Mucosa of rectum (tissue), 2 donors: Measurements from ENCODE around the gene ABCC4.

Experiments
- H3K27ac ChIP-seq, 2 donors: one replicate each; pipeline ENCODE4 v1.7.0; 2013; ENCODE audit warnings: inconsistent platforms in 2 of 2, low read depth in 2 of 2, low read length in 2 of 2
- H3K27me3 ChIP-seq, 2 donors: one replicate each; pipeline ENCODE4 v1.7.0; 2013; ENCODE audit warnings: low read length in 2 of 2; ENCODE audit not compliant: control insufficient read depth in 2 of 2, insufficient read depth in 2 of 2
- H3K36me3 ChIP-seq, 2 donors: one replicate each; pipeline ENCODE4 v1.7.0; 2013; ENCODE audit warnings: low read length in 2 of 2; ENCODE audit not compliant: control insufficient read depth in 2 of 2, insufficient read depth in 2 of 2
- H3K4me1 ChIP-seq, 2 donors: one replicate each; pipeline ENCODE4 v1.7.0; 2013; ENCODE audit warnings: low read length in 2 of 2, mild to moderate bottlenecking in 1 of 2; ENCODE audit not compliant: control insufficient read depth in 2 of 2, insufficient read depth in 2 of 2
- H3K4me3 ChIP-seq, 2 donors: one replicate each; pipeline ENCODE4 v1.7.0; 2013; ENCODE audit warnings: low read length in 2 of 2
- H3K9ac ChIP-seq, 2 donors: one replicate each; pipeline ENCODE4 v1.7.0; 2013; ENCODE audit warnings: low read length in 2 of 2, low read depth in 1 of 2, mild to moderate bottlenecking in 1 of 2
- H3K9me3 ChIP-seq, 2 donors: one replicate each; pipeline ENCODE4 v1.7.0; 2013; ENCODE audit warnings: low read length in 2 of 2; ENCODE audit not compliant: control insufficient read depth in 2 of 2
- donor health status: healthy.
- donor health status: Normal muscosa, but diverticular disease.

Gene ABCC4

GRCh38 chr13:95056266-95056665, 245.0 kb downstream of the ABCC4 start:
- H3K27ac ChIP-seq, result no peak overlapping the region
- H3K9ac ChIP-seq, result no peak overlapping the region
- no peaks in the 10 kb centered on the region for H3K27me3 ChIP-seq
- no peaks in the 10 kb centered on the region for H3K4me1 ChIP-seq
- no peaks in the 10 kb centered on the region for H3K9me3 ChIP-seq
- no peak overlapping the region for H3K4me3 ChIP-seq
- peaks cover 2 to 4% of the 10 kb centered on the region in 2 donors for H3K36me3 ChIP-seq

GRCh38 chr13:95050800-95051615, 250.2 kb downstream of the ABCC4 start:
- H3K4me1 ChIP-seq, result no peaks in the 10 kb centered on the region
- no peak overlapping the region for H3K27ac ChIP-seq
- no peaks in the 10 kb centered on the region for H3K9me3 ChIP-seq
- no peaks in the 10 kb centered on the region for H3K27me3 ChIP-seq
- H3K36me3 ChIP-seq, result no peaks in the 10 kb centered on the region
- H3K9ac ChIP-seq, result no peak overlapping the region
- H3K4me3 ChIP-seq, result no peak overlapping the region

- no peak overlapping the region for H3K27ac ChIP-seq
- no peak overlapping the region for H3K4me3 ChIP-seq
- no peaks in the 10 kb centered on the region for H3K9me3 ChIP-seq
- no peaks in the 10 kb centered on the region for H3K4me1 ChIP-seq
- H3K36me3 ChIP-seq, result no peaks in the 10 kb centered on the region
- no peaks in the 10 kb centered on the region for H3K27me3 ChIP-seq
- H3K9ac ChIP-seq, result no peak overlapping the region
These were observed 251.5 kb downstream of the ABCC4 start for GRCh38 chr13:95049772-95050171.

DNA sequence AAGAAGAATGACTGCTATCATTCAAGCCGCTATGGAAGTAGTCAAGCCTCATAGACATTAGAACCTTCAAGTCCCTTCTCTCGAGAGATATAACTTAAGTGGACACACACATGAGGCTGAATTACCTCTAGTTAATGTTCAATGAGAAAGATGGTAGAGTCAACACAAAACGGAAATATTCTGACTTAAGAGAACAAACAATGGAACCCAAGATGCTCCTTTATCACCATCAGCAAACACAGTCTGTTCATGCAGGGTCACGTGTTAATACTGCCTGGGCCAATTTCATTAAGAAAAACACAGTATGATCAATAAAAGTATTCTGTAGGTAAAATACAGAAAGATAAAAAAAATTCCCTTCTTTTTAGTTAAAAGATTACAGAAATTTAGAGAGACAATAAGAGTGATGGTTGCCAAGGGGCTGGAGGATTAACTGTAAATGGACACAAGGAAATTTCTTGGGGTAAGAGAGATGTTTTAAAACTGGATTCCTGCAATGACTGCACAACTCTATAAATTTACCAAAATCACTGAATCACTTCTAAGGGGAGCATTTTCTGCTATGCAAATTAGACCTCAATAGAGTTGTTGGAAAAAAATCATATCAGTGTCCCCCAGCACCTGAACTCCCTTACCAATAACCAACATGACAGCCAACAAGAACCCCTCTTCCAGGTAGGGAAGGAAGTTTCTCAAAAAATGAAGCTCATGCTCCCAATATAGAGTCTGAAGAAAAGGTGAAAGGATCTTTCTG, 256.6 kb downstream of the ABCC4 start:
- Histone ChIP-seq H3K4me1 (no peaks in the 10 kb centered on the region), H3K4me3 (no peak overlapping the region), H3K27ac (no peak overlapping the region), H3K27me3 (no peaks in the 10 kb centered on the region), H3K9me3 (no peaks in the 10 kb centered on the region), H3K9ac (no peak overlapping the region), H3K36me3 (peaks cover 4 to 11% of the 10 kb centered on the region in 2 donors)

GRCh38 chr13:95039415-95039814, 261.8 kb downstream of the ABCC4 start:
- Histone ChIP-seq H3K9me3 (no peaks in the 10 kb centered on the region), H3K4me3 (no peak overlapping the region), H3K4me1 (no peaks in the 10 kb centered on the region), H3K36me3 (peaks cover 7 to 13% of the 10 kb centered on the region in 2 donors), H3K9ac (no peak overlapping the region), H3K27ac (no peak overlapping the region), H3K27me3 (no peaks in the 10 kb centered on the region)

GRCh38 chr13:95038949-95039348, 262.3 kb downstream of the ABCC4 start:
- no peaks in the 10 kb centered on the region for H3K9me3 ChIP-seq
- no peak overlapping the region for H3K27ac ChIP-seq
- no peaks in the 10 kb centered on the region for H3K4me1 ChIP-seq
- H3K36me3 ChIP-seq, result peaks cover 11 to 13% of the 10 kb centered on the region in 2 donors
- H3K9ac ChIP-seq, result no peak overlapping the region
- H3K27me3 ChIP-seq, result no peaks in the 10 kb centered on the region
- H3K4me3 ChIP-seq, result no peak overlapping the region

DNA sequence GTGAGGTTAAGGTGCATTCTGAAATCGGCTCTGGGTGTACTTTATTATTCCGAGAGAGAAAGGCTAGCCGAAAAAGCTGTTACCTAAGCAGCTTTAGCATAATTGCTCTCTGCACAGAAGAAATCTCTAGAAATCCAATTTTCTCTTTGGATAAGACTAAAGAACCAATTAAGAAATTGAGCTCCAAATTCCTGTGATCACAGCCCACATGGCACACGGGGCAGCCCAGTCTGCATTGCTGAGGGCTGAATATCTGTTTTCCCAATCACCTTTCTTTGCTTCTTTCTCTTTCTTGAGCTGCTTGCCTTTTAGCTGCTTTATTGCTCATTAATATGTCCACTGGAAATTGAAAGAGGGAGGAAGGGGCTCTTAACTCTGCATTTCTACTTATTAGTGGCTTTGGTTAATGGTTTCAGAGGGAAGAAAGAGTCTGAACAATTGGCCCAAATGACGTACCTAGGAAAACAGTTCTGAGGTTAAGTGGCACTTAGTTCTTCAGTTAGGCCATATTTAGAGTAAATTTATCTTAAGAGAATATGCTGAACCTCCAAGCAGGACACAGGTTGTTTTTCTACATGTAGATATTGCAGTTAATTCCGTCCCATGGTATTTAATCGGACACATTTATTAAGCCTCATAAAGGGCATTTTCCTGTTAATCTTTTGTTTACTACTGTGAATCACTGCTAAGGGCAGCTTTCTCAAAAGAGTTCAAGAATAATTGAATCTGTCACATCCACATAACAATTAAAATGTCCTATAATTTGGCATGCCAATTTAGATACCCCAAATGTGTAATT, 265.7 kb downstream of the ABCC4 start:
- Histone ChIP-seq H3K4me1 (no peaks in the 10 kb centered on the region), H3K27ac (no peak overlapping the region), H3K9me3 (no peaks in the 10 kb centered on the region), H3K27me3 (no peaks in the 10 kb centered on the region), H3K36me3 (peaks cover 2 to 7% of the 10 kb centered on the region in 2 donors), H3K4me3 (no peak overlapping the region), H3K9ac (no peak overlapping the region)

DNA sequence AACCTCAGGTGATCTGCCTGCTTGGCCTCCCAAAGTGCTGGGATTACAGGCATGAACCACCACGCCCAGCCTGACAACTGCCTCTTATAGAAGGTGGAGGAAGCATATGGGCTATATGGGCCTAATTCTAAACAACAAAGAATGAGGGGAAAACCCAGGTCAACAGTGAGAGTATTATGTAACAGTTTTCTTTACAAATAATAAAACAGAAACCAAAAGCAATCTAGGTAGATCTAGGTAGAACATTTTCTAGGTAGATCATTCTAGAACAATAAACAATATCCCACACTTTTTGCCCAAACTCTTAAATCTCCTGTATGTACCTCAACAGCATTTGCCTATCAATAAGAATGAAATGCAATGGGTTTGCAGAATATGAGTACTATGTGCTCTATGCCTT, 267.4 kb downstream of the ABCC4 start:
- H3K9ac ChIP-seq, result no peak overlapping the region
- H3K36me3 ChIP-seq, result peaks cover 2 to 7% of the 10 kb centered on the region in 2 donors
- no peaks in the 10 kb centered on the region for H3K9me3 ChIP-seq
- no peaks in the 10 kb centered on the region for H3K27me3 ChIP-seq
- no peak overlapping the region for H3K27ac ChIP-seq
- no peaks in the 10 kb centered on the region for H3K4me1 ChIP-seq
- no peak overlapping the region for H3K4me3 ChIP-seq

DNA sequence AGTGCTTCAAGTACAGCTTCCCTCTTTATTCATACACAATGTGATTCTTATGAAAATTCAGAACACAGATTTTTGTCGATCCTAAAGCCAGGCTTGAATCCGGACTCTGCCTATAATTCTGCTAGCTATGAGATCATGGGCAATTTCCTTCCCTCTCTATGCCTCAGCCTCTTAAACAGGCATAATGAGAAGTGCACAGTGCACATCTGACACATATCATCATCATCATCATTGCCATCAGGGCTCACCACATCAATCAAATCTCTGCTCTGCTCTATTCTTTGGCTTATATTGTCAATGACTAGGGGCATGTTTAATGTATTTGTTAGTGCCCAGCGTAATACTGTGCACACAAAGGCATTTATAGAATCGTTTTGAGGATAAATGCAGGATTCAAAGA, 269.1 kb downstream of the ABCC4 start:
- Histone ChIP-seq H3K4me1 (no peaks in the 10 kb centered on the region), H3K27ac (no peak overlapping the region), H3K9me3 (no peaks in the 10 kb centered on the region), H3K4me3 (no peak overlapping the region), H3K36me3 (peaks cover 0 to 5% of the 10 kb centered on the region in 2 donors), H3K9ac (no peak overlapping the region), H3K27me3 (no peaks in the 10 kb centered on the region)
